Measurements from ENCODE around the gene RFPL4A.

Gene RFPL4A

GRCh38 chr19:55809381-55810058, 50.6 kb downstream of the RFPL4A start:
- no peak for DNase-seq

DNA sequence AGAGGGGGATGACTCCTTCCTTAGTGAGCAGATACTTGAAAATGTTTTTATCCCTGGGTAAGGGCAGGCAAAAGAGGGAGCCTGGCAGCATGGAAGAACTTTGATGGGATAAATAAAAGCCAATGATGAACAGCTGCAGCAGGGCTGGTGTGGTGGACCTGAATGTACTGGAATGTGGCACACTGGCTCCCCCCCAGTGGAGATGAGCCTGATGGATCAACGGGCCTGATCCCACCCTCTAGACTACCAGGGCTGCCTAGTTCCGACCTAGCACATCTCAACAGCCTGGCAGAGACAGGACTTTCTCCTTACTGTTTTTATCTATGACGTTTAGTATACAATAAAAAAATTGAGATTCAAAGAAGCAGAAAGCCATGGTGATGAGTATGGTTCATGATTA, 52.4 kb downstream of the RFPL4A start:
- no peak for DNase-seq

DNA sequence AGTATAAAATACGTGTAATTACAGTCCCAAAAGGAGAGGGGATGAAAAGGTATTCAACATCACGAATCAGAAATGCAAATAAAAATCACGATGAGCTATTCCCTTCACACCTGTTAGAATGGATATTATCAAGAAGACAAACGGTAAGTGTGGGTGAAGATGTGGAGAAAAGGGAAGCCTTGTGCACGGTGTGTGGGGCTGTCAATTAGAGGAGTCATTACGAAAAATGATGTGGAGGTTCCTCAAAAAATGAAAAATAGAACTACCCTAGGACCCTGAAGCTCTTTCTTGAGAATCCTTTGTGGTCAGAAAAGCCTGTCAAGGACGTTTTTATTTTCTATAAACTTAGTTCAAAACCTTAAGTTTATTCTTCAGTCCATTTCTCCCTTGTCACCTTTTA, 53.6 kb downstream of the RFPL4A start:
- no peak for DNase-seq

Data from left hindlimb (tissue), 1 donor.